NCI-H1092 (cell line): ENCODE measurements around the gene MARK1.

Experiments used
- DNase-seq: peaks from one replicate; lab custom pipeline; 2025; lab: John Stamatoyannopoulos, UW

The MARK1 gene

GRCh38 chr1:220690140-220691052 lies 162.5 kb downstream of the MARK1 start, which contains the start of gene C1orf115:
TSS of gene C1orf115 (plus strand) at chr1:220690363. CDS start at chr1:220690403, 40 bp downstream.
- peak; percentile 73 for DNase-seq

DNA sequence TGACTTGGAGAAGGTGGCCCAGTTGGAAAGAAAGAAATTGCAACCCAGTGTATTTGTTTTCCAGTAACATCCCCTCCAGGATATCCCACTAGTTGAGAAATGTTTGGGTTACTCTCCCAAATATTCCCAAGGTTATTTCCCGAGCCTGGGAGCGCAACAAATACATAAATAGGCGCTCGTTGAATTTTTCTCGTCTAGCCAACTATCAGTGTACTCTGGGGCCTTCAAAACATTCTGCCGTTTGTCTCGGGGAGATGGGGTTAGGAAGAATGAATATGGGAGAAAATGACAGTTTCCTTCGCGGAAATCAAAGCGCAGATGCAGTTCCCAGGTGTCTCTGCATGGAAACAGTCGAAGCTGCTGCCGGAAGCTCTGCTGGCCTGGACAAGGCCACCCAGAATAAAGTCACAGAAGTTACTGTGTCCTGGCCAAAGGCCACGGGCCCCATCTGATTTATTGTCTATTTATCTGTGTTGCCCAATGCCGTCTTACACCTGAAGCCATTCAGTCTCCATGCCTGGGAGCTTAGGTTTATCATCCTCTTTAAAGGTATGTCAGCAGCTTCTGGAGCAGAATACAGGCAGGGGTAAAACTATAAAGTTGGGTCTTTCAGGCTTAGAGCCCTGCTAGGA lies 163.2 kb downstream of the MARK1 start:
- no peak for DNase-seq

GRCh38 chr1:220692436-220693228 lies 164.7 kb downstream of the MARK1 start:
- no peak for DNase-seq

DNA sequence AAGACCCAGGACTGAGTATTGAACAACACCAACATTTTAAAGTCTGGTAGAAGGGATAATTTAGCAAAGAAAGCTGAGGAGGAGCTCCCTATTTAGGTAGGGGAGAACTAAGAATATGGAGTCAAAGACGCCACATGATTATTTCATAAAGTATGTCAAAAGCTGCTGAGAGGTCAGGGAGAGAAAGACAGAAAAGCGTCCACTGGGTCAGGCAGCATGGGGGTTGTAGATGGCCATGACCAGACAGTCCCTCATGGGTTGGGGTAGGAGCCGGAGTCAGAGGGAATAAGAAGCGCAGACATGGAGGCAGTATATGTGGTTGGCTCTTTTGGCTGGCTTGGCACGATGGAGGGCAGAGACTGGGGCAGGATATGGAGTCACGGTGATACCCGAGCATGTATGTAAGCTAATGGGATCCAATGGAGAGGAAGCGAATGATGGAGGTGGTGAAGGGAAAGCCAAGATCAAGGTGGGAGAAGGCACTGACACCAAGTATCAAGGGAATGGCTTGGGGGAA lies 167.0 kb downstream of the MARK1 start:
- DNase-seq: no peak

DNA sequence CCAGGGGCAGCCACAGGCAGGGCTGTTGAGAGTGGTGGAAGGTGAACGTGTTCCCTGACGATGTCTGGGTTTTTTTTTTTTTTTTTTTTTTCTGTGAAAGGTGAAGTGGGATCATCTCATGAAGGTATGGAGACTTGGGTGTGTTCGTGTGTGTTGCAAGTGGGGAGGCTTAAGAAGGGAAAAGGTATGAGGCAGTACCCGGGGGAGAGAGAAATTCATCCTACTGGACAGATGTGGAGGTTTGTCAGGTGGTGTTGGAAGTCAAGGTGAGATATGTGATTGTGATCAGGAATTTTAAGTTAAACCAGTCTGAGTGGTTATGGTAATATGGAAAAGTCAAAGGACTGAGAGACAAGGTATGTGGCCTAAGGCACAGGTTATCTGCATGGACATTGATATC lies 167.5 kb downstream of the MARK1 start:
- DNase-seq: no peak

DNA sequence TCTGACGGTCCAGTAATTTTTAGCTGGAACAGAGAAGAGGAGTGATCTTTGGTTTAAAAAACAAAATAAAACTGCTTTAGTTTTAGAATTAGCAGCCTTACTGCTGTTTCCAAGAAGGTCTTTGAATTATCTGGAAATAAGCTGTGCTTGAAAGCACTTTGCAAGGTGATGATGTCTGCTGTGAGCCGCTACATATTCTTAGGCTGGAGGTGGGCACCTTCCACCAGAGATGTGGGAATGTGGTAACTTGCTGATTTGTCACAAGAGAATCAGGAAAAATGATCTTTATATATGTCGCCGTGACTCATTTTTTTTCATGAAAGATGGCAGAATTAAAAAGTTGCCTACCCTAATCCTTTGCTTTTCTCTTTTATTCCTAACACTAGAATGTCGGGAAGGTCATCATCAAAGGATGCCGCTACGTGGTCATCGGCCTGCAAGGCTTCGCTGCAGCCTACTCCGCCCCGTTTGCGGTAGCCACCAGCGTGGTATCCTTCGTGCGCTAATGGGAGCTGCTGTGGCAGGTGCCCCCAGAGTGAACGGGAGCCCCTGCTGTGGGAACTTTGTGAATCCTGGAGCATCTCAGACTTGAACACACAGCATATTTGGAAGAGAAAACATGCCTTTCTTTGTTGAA lies 168.4 kb downstream of the MARK1 start:
- no peak for DNase-seq

- DNase-seq: no peak
Observed at GRCh38 chr1:220696863-220697231, 168.9 kb downstream of the MARK1 start.

- DNase-seq: no peak
Observed at GRCh38 chr1:220697326-220697725, 169.4 kb downstream of the MARK1 start.

DNA sequence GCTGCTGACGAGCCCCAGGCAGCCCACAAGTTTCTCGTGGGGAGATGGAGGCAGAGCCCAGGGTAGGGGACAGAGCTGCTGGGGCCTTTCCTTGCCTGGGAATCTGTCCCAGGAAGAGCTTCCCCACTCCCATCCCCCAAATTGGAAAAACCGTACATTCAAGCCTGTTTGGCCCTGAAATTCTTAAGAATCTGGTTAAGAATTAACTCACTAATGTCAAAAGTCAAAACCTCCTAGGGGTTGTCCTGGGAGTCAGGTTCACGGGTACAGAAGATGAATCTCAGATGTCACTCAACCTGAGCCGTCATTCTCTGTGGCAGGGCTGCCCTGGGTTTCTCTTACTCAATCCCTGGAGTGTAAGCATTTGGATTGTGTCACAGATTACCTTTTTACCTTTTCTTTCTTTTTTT lies 170.7 kb downstream of the MARK1 start:
- DNase-seq: no peak

- no peak for DNase-seq
Observed at GRCh38 chr1:220699044-220699443, 171.1 kb downstream of the MARK1 start.

GRCh38 chr1:220700556-220701179 lies 172.7 kb downstream of the MARK1 start:
- DNase-seq: peak; percentile 28

DNA sequence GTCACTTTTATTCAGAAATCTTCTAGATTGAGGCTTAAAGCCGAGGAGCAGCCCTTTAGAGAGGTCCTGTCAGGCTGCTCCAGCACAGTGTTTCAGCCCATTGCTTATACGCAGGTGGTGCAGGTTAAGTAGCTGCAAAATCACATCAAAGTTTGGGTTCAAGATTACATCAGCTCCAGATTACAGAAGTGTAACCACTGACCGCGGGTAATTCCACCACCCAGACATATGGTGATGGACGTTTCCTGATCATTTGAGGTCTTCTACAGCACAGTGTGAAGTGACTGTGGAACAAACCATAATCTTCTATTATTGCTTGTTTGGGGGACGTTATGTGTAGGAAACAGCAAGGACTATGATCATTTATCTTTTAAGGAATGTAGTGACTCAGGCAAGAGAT lies 174.0 kb downstream of the MARK1 start:
- DNase-seq: no peak

DNA sequence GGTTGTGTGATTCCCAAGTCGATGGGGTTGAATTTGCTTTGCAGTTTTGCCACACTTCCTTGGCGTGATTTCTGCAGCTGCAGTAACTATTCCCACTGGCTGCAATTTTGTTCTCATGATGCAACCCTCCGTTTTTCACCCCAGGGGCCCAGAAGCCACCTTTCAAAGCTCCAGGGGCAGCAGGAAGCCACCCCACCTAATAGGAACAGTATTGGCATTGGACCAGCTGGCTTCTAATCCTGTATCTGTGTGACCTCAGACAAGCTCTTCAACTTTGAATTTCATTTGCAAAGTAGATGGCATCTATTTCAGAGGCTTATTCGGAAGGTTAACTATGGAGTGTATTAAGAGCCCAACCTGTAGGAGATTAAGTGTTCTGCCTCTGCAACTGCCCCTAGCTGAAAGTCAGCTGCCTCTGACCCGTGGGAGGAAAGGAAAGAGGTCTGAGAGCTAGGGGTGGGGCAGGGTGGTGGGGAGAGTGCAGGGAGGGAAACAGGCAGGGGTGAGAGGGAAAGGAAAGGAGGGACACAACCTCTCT lies 174.9 kb downstream of the MARK1 start:
- peak; percentile 8 for DNase-seq

GRCh38 chr1:220703305-220703704 lies 175.4 kb downstream of the MARK1 start:
- DNase-seq: no peak

GRCh38 chr1:220705782-220706181 lies 177.8 kb downstream of the MARK1 start:
- DNase-seq: no peak

- no peak for DNase-seq
Observed at GRCh38 chr1:220706480-220706879, 178.5 kb downstream of the MARK1 start.

GRCh38 chr1:220707160-220707559 lies 179.2 kb downstream of the MARK1 start:
- DNase-seq: no peak

DNA sequence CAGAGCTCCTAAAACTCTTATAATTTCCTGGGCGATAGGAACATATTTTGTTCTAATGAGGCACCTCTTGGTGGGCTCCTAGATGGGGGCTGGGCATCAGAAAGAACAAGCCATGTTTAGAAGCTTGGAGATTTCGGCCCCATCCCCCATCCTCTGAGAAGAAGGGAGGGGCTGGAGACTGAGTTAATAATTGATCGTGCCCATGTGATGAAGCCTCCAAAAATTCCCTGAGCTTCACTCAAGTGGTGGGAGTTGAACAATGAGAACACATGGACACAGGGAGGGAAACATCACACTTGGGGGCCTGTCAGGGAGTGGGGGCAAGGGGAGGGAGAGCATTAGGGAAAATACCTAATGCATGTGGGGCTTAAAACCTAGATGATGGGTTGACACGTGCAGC lies 180.3 kb downstream of the MARK1 start:
- DNase-seq: no peak

DNA sequence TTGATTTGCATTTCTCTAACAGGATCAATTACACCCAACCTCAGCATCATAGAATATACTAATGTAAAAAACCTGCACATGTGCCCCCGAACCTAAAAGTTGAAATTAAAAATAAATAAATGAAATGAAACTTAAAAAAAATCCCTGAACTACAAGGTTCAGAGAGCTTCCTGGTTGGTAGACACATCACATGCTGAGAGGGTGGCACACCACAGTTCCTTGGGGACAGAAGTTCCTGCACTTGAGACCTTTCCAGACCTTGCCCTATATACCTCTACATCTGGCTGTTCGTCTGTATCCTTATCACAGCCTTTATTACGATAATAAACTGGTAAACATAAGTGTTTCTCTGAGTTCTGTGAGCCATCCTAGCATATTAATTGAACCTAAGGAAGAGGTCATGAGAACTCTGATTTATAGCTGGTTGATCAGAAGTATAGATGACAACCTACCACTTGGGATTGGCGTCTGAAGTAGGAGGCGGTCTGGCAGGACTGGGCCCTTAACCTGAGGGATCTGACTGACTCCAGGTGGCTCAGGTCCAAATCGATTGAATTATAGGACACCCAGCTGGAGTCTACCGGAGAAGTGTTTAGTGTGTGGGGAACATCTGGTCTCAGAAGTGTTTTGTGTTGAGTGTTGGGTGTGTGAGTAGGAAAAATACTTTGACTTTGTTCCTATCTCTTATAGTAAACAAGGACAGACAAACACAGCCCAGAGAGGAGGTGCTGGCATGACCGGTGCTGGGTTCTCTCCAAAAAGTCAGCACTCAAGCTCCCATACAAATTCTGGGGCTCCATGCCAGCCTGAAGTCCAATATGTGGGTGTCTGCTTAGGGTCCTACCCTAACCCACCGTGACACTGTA lies 181.2 kb downstream of the MARK1 start:
- DNase-seq: no peak

GRCh38 chr1:220710333-220710732 lies 182.4 kb downstream of the MARK1 start:
- no peak for DNase-seq
